GM19025 (cell line): ENCODE data around the gene TCF20.

Source experiments
- ATAC-seq: cut with Tn5 transposase; IDR thresholded peaks from one replicate; pipeline ENCODE4 v1.9.1; 2021; ENCODE audit warnings: mild to moderate bottlenecking, low read depth, moderate library complexity; ENCODE audit not compliant: unreplicated experiment

TCF20 gene

GRCh38 chr22:42270510-42271190, at the start of gene TCF20:
TCF20 (minus strand) TSS chr22:42270653; CDS start chr22:42215305, 55,348 bp downstream.
- ATAC-seq: peak; percentile 68

DNA sequence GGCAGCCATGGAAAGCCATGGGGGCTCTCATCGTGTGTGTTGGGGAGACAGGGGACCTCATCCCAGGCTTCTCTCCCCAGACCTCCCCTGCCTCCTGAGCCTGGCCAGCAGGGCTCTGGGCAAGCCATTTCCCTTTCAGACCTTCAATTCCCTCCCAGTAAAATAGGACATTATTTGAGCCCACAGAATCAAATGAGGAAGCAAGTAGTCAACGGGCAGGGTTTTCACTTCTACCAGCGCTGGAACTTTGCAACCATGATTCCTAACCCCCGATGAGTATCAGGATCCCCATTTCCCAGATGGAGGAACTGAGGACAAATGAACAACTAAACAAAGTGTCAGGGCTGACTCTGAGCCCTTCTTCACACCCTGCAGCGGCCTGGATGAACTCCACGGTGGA, 48.9 kb upstream of the TCF20 start:
- no peak for ATAC-seq

- ATAC-seq: no peak
Measured at GRCh38 chr22:42318967-42319366, 48.5 kb upstream of the TCF20 start.

DNA sequence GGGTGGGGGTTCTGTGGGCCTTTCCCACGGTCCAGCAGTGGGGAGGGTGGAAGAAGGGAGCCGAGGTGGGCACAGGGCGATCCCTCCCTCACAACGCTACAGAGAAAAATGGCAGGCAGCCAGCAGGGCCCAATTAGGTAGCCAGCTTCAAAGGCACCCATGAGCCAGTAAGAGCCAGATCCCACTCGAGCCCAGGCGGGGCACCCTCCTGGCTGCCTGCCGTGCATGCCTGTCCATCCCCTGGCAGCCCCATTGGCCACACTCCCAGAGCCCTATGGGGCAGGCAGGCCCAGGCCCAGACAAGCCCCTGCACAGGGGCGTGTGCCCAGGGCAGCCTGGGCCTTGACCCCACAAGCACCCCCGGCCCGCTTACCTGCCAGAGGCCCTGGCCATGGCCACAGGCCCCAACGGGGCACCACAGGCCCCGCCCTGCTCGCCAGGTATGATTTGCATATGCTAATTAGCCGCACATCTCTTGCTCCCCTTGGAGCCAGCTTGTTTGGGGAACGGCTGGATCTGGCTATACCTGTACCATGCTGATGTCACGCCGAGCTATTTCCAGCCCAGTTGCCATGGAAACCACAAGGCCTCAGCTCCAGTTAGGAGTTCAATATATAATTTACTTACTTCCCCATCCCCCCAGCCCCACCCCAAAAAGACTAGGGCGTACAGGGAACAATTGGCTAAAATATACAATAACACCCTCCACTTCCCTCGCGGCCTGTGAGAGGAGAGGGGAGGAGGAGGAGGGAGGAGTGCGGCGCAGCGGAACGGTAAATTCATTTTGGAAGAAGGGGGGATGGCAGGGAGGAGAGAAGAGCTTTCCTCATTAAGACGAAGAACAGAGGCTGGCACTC, 47.5 kb upstream of the TCF20 start:
- ATAC-seq: no peak

DNA sequence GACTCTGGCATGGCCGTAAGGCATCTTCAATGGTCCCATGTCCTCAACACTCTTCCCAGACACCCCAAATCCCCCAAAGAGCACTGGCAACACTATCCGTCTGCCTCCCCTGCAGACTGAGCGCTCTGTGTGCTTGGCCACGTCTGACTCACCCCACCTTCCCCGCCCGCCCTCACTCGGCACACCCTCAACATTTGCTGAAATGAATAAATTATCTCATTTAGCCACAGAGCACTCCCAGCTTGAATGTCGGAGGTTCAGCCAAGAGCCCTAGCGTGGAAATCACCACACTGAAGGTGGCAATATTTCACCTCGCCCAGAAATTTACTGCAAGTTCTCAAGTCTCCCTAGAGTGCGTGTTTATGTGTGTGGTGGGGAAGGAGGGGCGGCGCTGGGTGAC, 46.6 kb upstream of the TCF20 start:
- peak; percentile 49 for ATAC-seq

- no peak for ATAC-seq
Measured at GRCh38 chr22:42315392-42315756, 44.9 kb upstream of the TCF20 start.

- ATAC-seq: no peak
Measured at GRCh38 chr22:42314709-42315391, 44.4 kb upstream of the TCF20 start.

- no peak for ATAC-seq
Measured at GRCh38 chr22:42313804-42314581, 43.5 kb upstream of the TCF20 start.

- no peak for ATAC-seq
Measured at GRCh38 chr22:42313204-42313603, 42.8 kb upstream of the TCF20 start.

- ATAC-seq: no peak
Measured at GRCh38 chr22:42310291-42311015, 40.0 kb upstream of the TCF20 start.

DNA sequence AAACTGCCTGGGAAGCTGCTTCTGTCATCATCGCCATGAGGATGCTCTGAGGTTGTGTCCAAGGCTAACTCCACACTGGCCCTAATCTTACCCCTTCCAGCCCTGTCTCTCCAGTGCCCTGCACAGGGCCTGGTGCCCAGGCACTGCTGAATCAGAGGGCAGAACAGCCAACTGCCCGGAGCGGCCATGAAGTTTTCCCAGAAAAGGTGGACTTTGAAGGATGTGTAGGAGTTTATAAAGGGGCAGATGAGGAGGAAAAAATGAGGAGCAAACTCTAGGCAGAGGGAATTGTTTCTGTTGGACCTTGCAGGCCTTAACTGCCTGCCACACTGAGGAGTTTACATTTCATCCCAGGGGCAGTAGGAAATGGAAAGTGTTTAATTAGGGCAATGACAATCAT, 39.4 kb upstream of the TCF20 start:
- no peak for ATAC-seq

- ATAC-seq: no peak
Measured at GRCh38 chr22:42308892-42309468, 38.5 kb upstream of the TCF20 start.

DNA sequence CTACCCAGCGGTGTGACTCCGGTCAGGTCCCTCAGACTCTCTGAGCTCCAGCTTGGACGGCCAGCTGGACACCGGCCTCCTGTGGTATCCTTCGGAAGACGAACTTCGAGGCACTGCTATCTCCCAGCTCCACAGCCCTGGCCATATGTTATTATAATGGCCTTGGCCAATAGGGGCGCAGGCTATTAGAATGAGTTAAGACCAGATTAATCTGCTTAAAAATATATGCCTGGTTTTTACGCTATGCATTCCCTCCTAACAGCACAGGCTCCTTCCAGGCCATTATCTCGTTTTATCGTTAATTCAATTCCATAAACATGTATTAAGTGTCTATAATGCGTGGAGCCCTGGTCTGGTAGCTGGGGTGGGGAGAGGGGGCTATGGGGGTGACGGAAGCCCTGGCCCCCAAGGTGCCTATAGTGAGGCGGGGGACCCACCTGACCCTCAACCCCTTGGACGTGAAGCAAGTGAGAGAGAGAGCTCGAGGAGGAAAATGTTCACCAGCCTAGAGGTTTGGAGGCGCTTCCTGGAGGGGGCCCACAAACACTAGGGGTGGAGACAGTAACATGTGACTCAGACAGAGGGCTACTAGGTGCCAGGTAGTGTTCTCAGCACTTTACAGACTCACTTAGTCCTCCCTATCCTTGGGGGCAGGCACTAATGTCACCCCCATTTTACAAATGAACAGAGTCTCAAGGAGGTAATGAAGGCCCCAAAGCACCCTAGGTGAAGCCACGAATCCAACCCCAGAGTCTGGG, 37.5 kb upstream of the TCF20 start:
- no peak for ATAC-seq

DNA sequence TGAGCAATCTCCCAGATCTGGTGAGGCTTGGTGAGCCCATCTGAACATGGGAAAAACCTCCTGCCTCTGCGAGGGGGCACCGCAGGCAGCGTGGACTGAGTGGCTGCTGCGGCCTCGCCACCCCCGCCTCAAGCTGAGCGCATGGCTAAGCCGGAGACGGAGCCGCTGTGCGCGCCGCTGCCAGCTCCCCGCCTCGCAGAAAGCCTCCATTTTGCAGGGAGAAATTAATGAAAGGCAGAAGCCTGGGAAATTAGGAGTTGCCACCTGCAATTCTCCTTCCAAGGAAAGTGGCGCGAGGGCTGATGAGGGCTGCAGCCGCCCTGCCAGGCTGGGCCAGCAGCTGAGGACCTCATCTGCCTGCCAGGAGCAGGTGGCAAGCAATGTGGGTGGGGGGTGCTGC, 35.6 kb upstream of the TCF20 start:
- no peak for ATAC-seq

DNA sequence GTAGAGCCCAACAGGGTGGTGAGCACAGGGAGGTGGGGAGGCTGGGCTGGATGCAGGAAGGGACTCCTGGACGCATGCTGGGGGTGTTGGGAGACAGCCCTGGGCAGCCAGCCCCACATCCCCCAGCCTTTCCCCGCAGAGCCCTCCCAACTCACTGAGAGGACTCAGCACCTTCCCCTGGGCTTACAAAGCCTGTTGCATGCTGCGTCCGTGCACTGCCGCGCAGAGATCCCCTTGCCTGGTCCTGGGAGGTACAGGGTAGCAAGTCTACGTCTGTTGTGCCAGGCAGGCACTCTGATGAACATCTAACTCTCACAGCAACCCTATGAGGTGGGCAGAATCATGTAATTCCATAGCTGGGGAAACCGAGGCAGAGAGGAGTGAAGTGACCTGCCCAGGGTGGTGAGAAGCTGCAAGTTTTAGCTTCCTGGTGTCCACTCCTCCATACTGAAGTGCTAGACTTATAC, 33.9 kb upstream of the TCF20 start:
- ATAC-seq: no peak

GRCh38 chr22:42303396-42304323, 33.2 kb upstream of the TCF20 start:
- no peak for ATAC-seq

GRCh38 chr22:42301742-42302102, 31.3 kb upstream of the TCF20 start:
- no peak for ATAC-seq
